Mesenchymal stem cell (in vitro differentiated cells and primary cell): ENCODE measurements around the gene SPDYE11. TPM values are rescaled to one million over a fixed set of nuclear protein-coding genes. Genes with fewer than 3 reads are reported as not detected.
"Not testable (repeated sequence)": the region's sequence is repeated elsewhere in the genome, so short reads cannot be mapped to it uniquely, and the experiment has no call there.

Experiments
- DNase-seq: peaks from one replicate; pipeline ENCODE4 v3.0.0-alpha.2; 2013
- H2AFZ ChIP-seq: one replicate; pipeline ENCODE4 v1.6.1; 2013; ENCODE audit warnings: low read depth, mild to moderate bottlenecking, control low read depth, inconsistent platforms, low read length, moderate library complexity
- H2AK5ac ChIP-seq: 2 replicates; pipeline ENCODE4 v1.6.1; 2013; ENCODE audit warnings: low read length, moderate library complexity, mild to moderate bottlenecking, inconsistent platforms; ENCODE audit not compliant: severe bottlenecking
- H2BK120ac ChIP-seq: one replicate; pipeline ENCODE4 v1.6.1; 2013; ENCODE audit warnings: low read depth, mild to moderate bottlenecking, inconsistent platforms, low read length, moderate library complexity
- H2BK12ac ChIP-seq, 2 experiments: one replicate each; pipeline ENCODE4 v1.6.1; 2013; ENCODE audit warnings: inconsistent platforms in 2 of 2, low read length in 2 of 2, mild to moderate bottlenecking in 2 of 2, moderate library complexity in 2 of 2, control low read depth in 1 of 2
- H2BK15ac ChIP-seq: one replicate; pipeline ENCODE4 v1.6.1; 2013; ENCODE audit warnings: mild to moderate bottlenecking, low read depth, inconsistent platforms; ENCODE audit not compliant: poor library complexity, severe bottlenecking
- H2BK5ac ChIP-seq: 2 replicates; pipeline ENCODE4 v1.6.1; 2013; ENCODE audit warnings: low read depth, mild to moderate bottlenecking, low read length, control low read depth, inconsistent platforms; ENCODE audit not compliant: poor library complexity, severe bottlenecking
- H3K14ac ChIP-seq, 2 experiments: one replicate each; pipeline ENCODE4 v1.6.1; 2013; ENCODE audit warnings: inconsistent platforms in 2 of 2, low read length in 2 of 2, control low read depth in 1 of 2, mild to moderate bottlenecking in 1 of 2, moderate library complexity in 1 of 2
- H3K18ac ChIP-seq, 2 experiments: one replicate each; pipeline ENCODE4 v1.6.1; 2013; ENCODE audit warnings: inconsistent platforms in 2 of 2, low read length in 2 of 2, control low read depth in 1 of 2, low read depth in 1 of 2, mild to moderate bottlenecking in 1 of 2
- H3K23ac ChIP-seq, 2 experiments: one replicate each; pipeline ENCODE4 v1.6.1; 2013; ENCODE audit warnings: inconsistent platforms in 2 of 2, low read length in 2 of 2, mild to moderate bottlenecking in 2 of 2, moderate library complexity in 2 of 2, control low read depth in 1 of 2
- H3K27ac ChIP-seq: 2 replicates; pipeline ENCODE4 v1.5.1; 2013; ENCODE audit warnings: mild to moderate bottlenecking, moderate library complexity, low read length, control low read depth, inconsistent platforms; ENCODE audit not compliant: poor library complexity, severe bottlenecking
- H3K27me3 ChIP-seq, 2 experiments: 2 replicates each; pipeline versions ENCODE4 v1.6.1 to v1.7.0; 2013; ENCODE audit warnings: low read length in 2 of 2, mild to moderate bottlenecking in 2 of 2, moderate library complexity in 2 of 2, control low read depth in 1 of 2, inconsistent platforms in 1 of 2; ENCODE audit not compliant: control insufficient read depth in 1 of 2, insufficient read depth in 1 of 2
- H3K36me3 ChIP-seq, 2 experiments: 2 replicates each; pipeline versions ENCODE4 v1.6.1 to v1.7.0; 2013; ENCODE audit warnings: low read length in 2 of 2, control low read depth in 1 of 2, inconsistent platforms in 1 of 2, low read depth in 1 of 2, mild to moderate bottlenecking in 1 of 2; ENCODE audit not compliant: insufficient read depth in 2 of 2, control insufficient read depth in 1 of 2
- H3K4ac ChIP-seq, 2 experiments: one replicate each; pipeline ENCODE4 v1.6.1; 2013; ENCODE audit warnings: inconsistent platforms in 2 of 2, low read length in 2 of 2, mild to moderate bottlenecking in 2 of 2, moderate library complexity in 2 of 2, control low read depth in 1 of 2, low read depth in 1 of 2
- H3K4me1 ChIP-seq: 2 replicates; pipeline ENCODE4 v1.6.1; 2013; ENCODE audit warnings: low read depth, low read length, control low read depth; ENCODE audit not compliant: control insufficient read depth, insufficient read depth
- H3K4me2 ChIP-seq: 2 replicates; pipeline ENCODE4 v1.6.1; 2013; ENCODE audit warnings: low read length, mild to moderate bottlenecking, inconsistent platforms; ENCODE audit not compliant: poor library complexity, severe bottlenecking
- H3K4me3 ChIP-seq, 2 experiments: 2 replicates each; pipeline versions ENCODE4 v1.5.1 to v1.7.0; 2013; ENCODE audit warnings: low read length in 2 of 2, mild to moderate bottlenecking in 2 of 2, control low read depth in 1 of 2, low read depth in 1 of 2; ENCODE audit not compliant: insufficient read depth in 1 of 2
- H3K79me1 ChIP-seq: replicated peaks from 2 replicates; pipeline ENCODE4 v1.6.1; 2013; ENCODE audit warnings: mild to moderate bottlenecking, control low read depth, low read length, inconsistent platforms; ENCODE audit not compliant: poor library complexity, severe bottlenecking
- H3K9ac ChIP-seq: 2 replicates; pipeline ENCODE4 v1.7.0; 2013; ENCODE audit warnings: mild to moderate bottlenecking, low read length, moderate library complexity
- H3K9me3 ChIP-seq: 2 replicates; pipeline ENCODE4 v1.7.0; 2013; ENCODE audit warnings: mild to moderate bottlenecking, low read length; ENCODE audit not compliant: control insufficient read depth
- H4K8ac ChIP-seq: one replicate; pipeline ENCODE4 v1.6.1; 2013; ENCODE audit warnings: inconsistent platforms, mild to moderate bottlenecking, low read length, moderate library complexity
- H4K91ac ChIP-seq: one replicate; pipeline ENCODE4 v1.6.1; 2013; ENCODE audit warnings: mild to moderate bottlenecking, low read length, inconsistent platforms
- WGBS: methylation state at CpG from one replicate; pipeline ENCODE4 v1.1.7; 2013; ENCODE audit warnings: mixed read lengths; 5-methylcytosine and 5-hydroxymethylcytosine counted together
- polyA plus RNA-seq, 2 experiments: library from polyadenylated mRNA; stranded (reverse); fragments of 200-250 nt; gene quantifications; one replicate each; pipeline ENCODE4 v1.2.3, GENCODE V29; 2013

The SPDYE11 gene, protein sequence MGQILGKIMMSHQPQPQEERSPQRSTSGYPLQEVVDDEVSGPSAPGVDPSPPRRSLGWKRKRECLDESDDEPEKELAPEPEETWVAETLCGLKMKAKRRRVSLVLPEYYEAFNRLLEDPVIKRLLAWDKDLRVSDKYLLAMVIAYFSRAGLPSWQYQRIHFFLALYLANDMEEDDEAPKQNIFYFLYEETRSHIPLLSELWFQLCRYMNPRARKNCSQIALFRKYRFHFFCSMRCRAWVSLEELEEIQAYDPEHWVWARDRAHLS
- not detected for polyA plus RNA-seq (2013, experiment 1 of 2)
- polyA plus RNA-seq (2013, experiment 2 of 2): not detected

GRCh38 chr7:73057811-73058210 lies at the start of gene SPDYE11:
SPDYE11 (minus strand) TSS chr7:73057911; CDS start chr7:73056111, 1,800 bp downstream.
- not testable (repeated sequence) for H2AK5ac ChIP-seq, H2BK12ac ChIP-seq, H3K27me3 ChIP-seq, H3K4me3 ChIP-seq, H3K27ac ChIP-seq, H3K9me3 ChIP-seq, H2BK120ac ChIP-seq, H4K8ac ChIP-seq, H4K91ac ChIP-seq, H2BK15ac ChIP-seq, H3K14ac ChIP-seq, H3K4me2 ChIP-seq, H2AFZ ChIP-seq, H3K79me1 ChIP-seq, H3K36me3 ChIP-seq, H3K23ac ChIP-seq, H3K18ac ChIP-seq, H3K9ac ChIP-seq, DNase-seq, H2BK5ac ChIP-seq, H3K4ac ChIP-seq, H3K4me1 ChIP-seq
- WGBS: no CpG with 5 or more reads among the region's 8 CpGs

- H4K91ac ChIP-seq, DNase-seq, H3K4me3 ChIP-seq, H4K8ac ChIP-seq, H3K36me3 ChIP-seq, H3K9me3 ChIP-seq, H3K4me1 ChIP-seq, H3K18ac ChIP-seq, H3K27me3 ChIP-seq, H3K14ac ChIP-seq, H2BK120ac ChIP-seq, H3K4ac ChIP-seq, H3K4me2 ChIP-seq, H3K27ac ChIP-seq, H3K23ac ChIP-seq, H2AK5ac ChIP-seq, H3K79me1 ChIP-seq, H3K9ac ChIP-seq, H2BK12ac ChIP-seq, H2AFZ ChIP-seq, H2BK5ac ChIP-seq, H2BK15ac ChIP-seq: not testable (repeated sequence)
- no CpG with 5 or more reads among the region's 8 CpGs for WGBS
Measured at GRCh38 chr7:73085938-73086337, 28.2 kb upstream of the SPDYE11 start, which contains the start of gene SPDYE9. SPDYE9 (minus strand) TSS chr7:73086038; CDS start chr7:73084238, 1,800 bp downstream.

- H2BK12ac ChIP-seq, H2BK5ac ChIP-seq, H3K4me2 ChIP-seq, H2BK120ac ChIP-seq, H2AK5ac ChIP-seq, H3K79me1 ChIP-seq, H3K4me1 ChIP-seq, H3K4ac ChIP-seq, H3K36me3 ChIP-seq, H3K9me3 ChIP-seq, H4K8ac ChIP-seq, H3K14ac ChIP-seq, H3K27ac ChIP-seq, DNase-seq, H3K9ac ChIP-seq, H4K91ac ChIP-seq, H3K18ac ChIP-seq, H3K23ac ChIP-seq, H3K27me3 ChIP-seq, H2BK15ac ChIP-seq, H2AFZ ChIP-seq, H3K4me3 ChIP-seq: not testable (repeated sequence)
- WGBS: no CpG with 5 or more reads among the region's 8 CpGs
Measured at GRCh38 chr7:73029666-73030065, 28.0 kb downstream of the SPDYE11 start, which contains the start of gene SPDYE8. SPDYE8 (minus strand) TSS chr7:73029766; CDS start chr7:73027966, 1,800 bp downstream.

GRCh38 chr7:73006491-73006890 lies 51.2 kb downstream of the SPDYE11 start:
- not testable (repeated sequence) for H2BK5ac ChIP-seq, H3K4me2 ChIP-seq, H2BK120ac ChIP-seq, H3K14ac ChIP-seq, H3K18ac ChIP-seq, H2BK15ac ChIP-seq, H3K4ac ChIP-seq, H4K8ac ChIP-seq, H3K4me1 ChIP-seq, H2BK12ac ChIP-seq, H4K91ac ChIP-seq, H3K79me1 ChIP-seq, H3K9me3 ChIP-seq, H3K27ac ChIP-seq, H3K36me3 ChIP-seq, H2AFZ ChIP-seq, H3K27me3 ChIP-seq, H3K23ac ChIP-seq, H2AK5ac ChIP-seq
- Histone ChIP-seq H3K9ac (peak overlapping the region; percentile 70), H3K4me3 (peak overlapping the region in 1 of 2 experiments; percentile 67)
- 55% methylated on average over 6 of the region's 10 CpGs for WGBS
- peak; percentile 0 for DNase-seq
